HL-60 (cell line): Measurements from ENCODE around the gene IRS1.

Source experiments
- DNase-seq, 2 experiments: peaks; one replicate each; pipeline ENCODE4 v3.0.0-alpha.2; 2010 to 2020; ENCODE audit warnings: low read depth in 1 of 2, low spot score in 1 of 2
- H3K27ac ChIP-seq: fragments of 250-450 bp; sonication (Bioruptor Pico); replicated peaks from 2 replicates; pipeline ENCODE4 v1.5.1; 2020; ENCODE audit warnings: mild to moderate bottlenecking, moderate library complexity
- H3K27me3 ChIP-seq: fragments of 250-450 bp; sonication (Bioruptor Pico); 2 replicates; pipeline ENCODE4 v1.5.1; 2021; ENCODE audit warnings: mild to moderate bottlenecking, moderate library complexity; ENCODE audit not compliant: insufficient read depth, poor library complexity, severe bottlenecking
- H3K4me3 ChIP-seq: replicated peaks from 2 replicates; pipeline ENCODE4 v1.5.1; 2011; ENCODE audit warnings: mild to moderate bottlenecking, control low read depth, low read length; ENCODE audit not compliant: insufficient read depth
- CTCF ChIP-seq: IDR thresholded peaks from one replicate; pipeline ENCODE4 v1.5.1; 2011; ENCODE audit warnings: low read length, control low read depth, inconsistent platforms; ENCODE audit not compliant: insufficient read depth
- GABPA ChIP-seq: IDR thresholded peaks from 2 replicates; pipeline ENCODE4 v1.6.1; 2012; ENCODE audit warnings: low read depth
- POLR2AphosphoS5 ChIP-seq: IDR thresholded peaks from 2 replicates; pipeline ENCODE4 v1.6.1; 2012; ENCODE audit warnings: low read depth
- REST ChIP-seq: IDR thresholded peaks from 2 replicates; pipeline ENCODE4 v1.6.1; 2012; ENCODE audit warnings: low read depth; ENCODE audit not compliant: insufficient replicate concordance
- SPI1 ChIP-seq: IDR thresholded peaks from 2 replicates; pipeline ENCODE4 v1.6.1; 2012; ENCODE audit warnings: low read depth, mild to moderate bottlenecking, borderline replicate concordance

Gene IRS1

GRCh38 chr2:226687641-226688253 is 111.9 kb downstream of the IRS1 start:
- TF ChIP-seq SPI1 (no peak), REST (no peak), CTCF (no peak), POLR2AphosphoS5 (no peak), GABPA (no peak)
- Histone ChIP-seq H3K27me3 (no peaks in the 10 kb centered on the region), H3K4me3 (no peak overlapping the region), H3K27ac (no peak overlapping the region)
- no peak for DNase-seq

GRCh38 chr2:226684563-226684959 is 115.1 kb downstream of the IRS1 start:
- TF ChIP-seq POLR2AphosphoS5 (no peak), REST (no peak), SPI1 (no peak), GABPA (no peak), CTCF (no peak)
- Histone ChIP-seq H3K27ac (no peak overlapping the region), H3K4me3 (no peak overlapping the region), H3K27me3 (no peaks in the 10 kb centered on the region)
- no peak for DNase-seq

- no peak for DNase-seq
- TF ChIP-seq POLR2AphosphoS5 (no peak), SPI1 (no peak), CTCF (no peak), REST (no peak), GABPA (no peak)
Measured at GRCh38 chr2:226683944-226684562, 115.6 kb downstream of the IRS1 start.

More at GRCh38 chr2:226683944-226684562, 115.6 kb downstream of the IRS1 start:
- no peaks in the 10 kb centered on the region for H3K27me3 ChIP-seq
- no peak overlapping the region for H3K27ac ChIP-seq
- no peak overlapping the region for H3K4me3 ChIP-seq
